Fibroblast of skin of back (primary cell): ENCODE results near the gene CDCA4.

ENCODE experiments used
- DNase-seq: peaks from one replicate; pipeline ENCODE4 v3.0.0-alpha.2; 2013

Gene CDCA4

DNA sequence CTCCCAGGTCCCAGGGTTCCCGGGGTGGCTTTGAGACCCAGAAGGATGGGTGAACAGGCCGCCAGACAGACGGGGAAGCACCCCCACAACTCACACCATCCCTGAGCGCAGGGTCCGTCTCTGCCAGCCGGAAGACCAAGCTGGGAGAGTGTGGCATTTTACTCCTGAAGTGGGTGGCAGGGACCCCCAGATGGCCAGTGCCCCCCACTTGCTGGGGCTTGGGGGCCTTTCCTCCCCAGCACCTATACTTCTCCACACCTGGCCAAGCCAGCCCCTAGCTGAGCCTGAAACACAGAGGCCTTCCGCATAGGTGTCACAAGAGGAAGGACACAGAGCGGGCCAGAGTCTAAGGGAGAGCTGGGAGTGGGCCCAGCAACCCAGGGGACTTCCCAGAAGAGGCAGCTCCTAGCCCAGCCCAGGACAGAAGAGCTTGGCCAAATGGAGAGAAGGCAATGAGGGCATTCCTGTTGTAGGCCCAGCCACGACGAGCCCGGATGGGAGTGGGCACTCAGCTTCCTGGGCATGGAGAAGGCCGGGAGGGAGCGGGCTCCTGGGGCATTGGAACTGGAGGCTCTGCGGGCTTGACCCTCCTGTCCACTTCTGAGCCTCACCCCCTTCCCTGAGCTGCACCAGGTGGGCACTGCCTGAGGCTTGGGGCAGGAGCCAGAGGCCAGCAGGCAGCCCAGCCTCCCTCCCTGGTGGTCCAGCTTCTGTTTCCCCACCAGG is 46.1 kb downstream of the CDCA4 start:
- DNase-seq = no peak

DNA sequence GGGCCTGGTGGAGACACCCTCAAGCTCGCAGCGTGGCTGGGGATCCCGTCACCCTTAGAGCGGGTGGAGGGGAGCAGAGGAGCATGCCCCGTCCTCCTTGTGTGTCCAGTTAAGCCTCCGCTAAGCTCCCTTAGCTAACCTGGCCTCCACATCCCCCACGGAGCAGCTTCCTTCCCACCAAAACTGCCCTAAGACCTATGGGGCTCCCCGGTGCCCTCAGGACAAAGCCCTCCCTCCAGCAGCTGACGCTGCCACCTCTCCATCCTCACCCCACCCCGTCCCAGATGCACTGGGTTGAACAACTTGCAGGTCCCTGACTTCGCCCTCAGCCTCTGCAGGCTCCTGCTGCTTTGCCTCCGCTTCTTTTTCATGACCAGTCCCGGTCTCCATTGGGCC is 46.7 kb downstream of the CDCA4 start:
- DNase-seq = no peak

DNA sequence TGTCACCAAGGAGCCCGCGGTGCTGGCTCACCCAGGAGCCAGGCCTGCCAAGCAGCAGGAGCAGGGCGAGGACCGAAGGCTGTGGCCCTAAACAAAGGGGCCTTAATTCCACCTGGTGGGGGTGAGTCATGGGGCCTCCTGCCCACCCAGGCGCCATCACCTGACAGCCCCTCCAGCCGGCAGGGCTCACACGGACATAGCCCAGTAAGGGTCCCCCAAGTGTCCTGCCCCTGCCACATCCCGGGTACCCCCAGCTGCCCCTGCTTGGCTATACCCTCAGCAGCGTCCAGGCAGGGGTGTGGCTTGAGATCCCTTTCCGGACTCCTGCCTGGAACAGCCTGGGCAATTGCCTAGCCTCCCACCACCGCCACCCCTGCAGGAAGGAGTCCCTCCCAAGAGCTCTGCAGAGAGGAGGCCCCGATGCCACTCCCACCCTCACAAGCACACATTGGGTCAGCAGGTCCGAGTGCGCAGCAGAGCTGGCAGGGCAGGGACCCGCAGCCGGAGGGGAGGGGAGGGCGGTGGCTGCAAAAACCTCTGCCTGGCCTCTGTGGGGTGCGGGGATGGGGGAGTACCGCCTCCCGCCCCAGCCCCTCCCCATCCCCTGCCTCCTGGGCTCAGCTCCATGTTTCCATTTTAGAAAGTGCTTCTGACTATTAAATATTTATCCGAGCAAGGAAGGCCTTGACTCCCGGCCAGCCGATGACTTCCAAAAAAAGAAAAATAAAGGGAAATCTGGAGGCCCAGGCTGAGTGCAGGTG is 47.3 kb downstream of the CDCA4 start:
- peak; percentile 89 for DNase-seq

DNA sequence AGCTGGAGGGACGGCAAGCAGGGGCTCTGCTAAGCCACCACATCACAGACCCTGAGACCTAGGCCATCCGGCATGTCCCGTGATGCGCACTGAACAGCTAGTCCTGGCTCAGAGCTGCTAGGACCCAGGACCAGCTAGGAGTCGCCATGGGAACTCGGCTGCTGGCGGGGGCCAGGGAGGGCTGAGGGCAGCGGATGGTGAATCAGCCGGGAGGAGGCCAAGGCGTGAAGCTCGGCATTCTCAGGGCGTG is 47.8 kb downstream of the CDCA4 start:
- DNase-seq = peak; percentile 98

DNA sequence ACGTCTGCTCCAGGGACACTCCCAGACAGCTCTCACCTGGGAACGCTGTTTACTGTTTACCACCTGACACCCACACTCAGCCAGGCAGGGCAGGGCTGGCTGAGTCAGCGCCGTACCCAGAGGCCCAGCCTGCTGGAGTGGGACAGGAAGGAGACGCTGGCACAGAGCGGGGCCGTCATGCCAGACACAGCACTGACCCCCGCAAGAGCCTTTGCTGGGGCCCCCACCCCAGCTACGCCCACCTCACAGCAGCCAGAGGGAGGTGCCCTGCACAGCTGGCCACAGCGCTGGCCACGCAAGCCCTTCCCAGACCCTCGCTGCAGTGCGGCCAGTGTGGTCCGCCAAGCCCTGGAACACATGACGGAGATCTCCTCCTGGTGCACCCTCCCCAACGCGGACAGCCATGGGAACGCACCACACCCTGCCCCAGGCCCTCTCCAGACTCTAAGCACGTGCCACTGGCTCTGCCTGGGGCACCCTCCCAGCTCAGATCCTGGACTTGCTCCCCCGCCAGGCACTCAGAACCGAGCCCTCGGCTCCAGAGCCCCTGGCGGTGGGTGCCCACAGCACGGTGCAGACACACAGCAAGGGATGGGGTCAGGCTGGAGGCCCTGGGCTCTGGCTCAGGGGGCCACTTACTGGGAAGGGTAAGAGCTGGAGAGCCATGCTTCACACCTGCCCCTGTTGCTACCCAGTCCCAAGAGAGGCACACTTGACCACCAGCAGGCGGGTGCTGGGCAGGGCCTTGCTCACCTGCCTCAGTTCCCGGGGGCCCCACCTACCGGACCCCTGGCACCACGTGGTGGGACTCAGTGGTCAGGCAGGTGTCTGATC is 48.4 kb downstream of the CDCA4 start:
- DNase-seq = peak; percentile 61

DNA sequence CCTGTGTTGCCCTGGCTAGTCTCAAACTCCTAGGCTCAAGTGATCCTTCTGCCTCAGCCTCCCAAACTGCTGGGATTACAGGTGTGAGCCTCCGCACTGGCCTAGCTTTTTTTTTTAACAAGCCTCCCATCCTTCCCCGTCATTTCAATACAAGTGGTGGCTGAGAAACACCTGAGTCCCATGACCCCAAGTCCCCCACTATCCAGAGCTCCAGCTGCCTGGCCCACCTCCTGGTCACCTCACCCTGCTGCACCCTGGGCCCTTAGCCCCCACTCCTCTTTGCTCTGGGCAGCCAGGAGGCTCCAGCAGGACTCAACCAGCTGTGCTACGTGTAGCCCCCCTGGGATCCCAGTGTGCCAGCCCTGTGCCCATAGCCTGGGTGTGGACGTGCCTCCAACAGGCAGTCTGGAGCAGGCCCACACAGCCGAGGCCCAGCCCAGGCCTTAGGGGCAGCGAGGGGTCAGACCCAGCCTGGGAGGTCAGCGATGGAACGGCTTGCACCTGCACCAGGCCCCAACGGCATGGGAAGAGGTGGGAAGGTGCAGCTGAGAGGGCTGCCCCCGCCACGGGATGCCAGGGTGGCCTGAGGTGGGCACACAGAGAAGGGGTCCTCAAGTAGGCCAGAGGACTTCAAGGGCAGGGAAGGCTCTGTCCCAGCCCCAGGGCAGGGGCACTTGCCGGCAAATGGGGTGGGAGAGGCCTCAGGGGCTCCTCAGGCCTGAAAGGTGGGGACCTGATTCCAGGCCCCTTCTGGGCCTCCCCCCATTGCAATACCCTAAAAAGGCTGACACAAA is 49.2 kb downstream of the CDCA4 start:
- no peak for DNase-seq

DNA sequence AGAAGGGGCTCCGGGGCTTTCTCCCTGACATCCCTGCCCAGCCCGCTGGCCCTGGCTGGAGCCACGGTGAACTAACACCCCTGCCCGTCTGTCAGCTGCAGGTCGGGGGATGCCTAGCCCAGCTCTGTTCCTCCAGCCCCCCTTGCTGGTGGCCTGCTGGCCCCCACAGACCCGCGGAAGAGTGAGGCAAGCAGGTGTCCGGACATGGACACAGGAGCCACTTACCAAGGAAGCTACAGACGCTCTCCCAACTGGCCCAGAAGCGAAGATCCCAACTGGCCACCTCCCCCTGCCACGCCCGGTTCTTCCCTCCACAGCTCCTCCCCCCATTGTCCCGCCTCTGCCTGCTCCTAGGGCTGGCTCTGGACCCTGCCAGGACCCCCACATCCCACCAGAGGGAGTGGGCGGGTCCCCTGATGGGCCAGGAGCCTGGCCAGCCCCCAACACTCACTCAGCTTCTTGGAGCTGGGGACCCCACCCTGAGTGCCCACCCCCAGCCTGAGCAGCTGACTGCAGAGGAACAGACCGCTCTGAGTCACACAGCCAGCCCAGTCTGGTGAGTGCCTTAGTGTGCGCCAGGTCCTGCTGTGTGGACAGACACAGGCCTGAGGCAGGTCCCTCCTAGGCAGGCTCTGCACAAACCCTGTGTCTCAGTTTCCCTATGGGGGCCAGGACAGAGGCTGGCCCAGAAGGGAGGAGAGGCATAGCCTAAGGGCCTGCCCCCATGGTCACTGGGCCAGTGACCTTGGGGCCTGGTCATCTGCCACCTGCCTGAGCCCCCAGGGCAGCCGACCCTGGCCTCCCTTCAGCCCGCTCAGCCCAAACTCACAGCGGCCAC is 50.4 kb downstream of the CDCA4 start:
- DNase-seq = peak; percentile 94

DNA sequence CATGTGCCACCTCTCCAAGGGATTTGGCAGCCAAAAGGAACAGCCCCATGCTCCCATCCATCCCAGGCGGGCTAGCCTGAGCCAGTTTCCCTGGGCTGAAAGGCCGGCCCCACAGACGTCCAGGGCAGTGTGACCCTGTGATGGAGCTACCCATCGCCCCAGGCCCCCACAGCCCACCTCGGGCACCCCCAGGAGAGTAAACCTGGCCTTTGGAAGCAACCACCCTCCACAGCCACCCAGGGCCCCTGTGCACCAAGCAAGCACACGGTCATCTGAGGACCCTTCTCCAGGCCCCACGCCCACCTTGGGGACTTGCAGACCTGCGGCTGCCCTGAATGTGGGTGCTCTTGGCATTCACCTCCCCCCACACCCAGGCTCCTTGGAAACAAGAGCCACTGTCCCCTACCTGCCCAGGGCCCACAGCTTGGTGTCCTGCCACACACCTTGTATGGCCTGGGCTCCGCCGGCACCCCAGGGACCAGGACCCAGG is 51.1 kb downstream of the CDCA4 start:
- no peak for DNase-seq

DNA sequence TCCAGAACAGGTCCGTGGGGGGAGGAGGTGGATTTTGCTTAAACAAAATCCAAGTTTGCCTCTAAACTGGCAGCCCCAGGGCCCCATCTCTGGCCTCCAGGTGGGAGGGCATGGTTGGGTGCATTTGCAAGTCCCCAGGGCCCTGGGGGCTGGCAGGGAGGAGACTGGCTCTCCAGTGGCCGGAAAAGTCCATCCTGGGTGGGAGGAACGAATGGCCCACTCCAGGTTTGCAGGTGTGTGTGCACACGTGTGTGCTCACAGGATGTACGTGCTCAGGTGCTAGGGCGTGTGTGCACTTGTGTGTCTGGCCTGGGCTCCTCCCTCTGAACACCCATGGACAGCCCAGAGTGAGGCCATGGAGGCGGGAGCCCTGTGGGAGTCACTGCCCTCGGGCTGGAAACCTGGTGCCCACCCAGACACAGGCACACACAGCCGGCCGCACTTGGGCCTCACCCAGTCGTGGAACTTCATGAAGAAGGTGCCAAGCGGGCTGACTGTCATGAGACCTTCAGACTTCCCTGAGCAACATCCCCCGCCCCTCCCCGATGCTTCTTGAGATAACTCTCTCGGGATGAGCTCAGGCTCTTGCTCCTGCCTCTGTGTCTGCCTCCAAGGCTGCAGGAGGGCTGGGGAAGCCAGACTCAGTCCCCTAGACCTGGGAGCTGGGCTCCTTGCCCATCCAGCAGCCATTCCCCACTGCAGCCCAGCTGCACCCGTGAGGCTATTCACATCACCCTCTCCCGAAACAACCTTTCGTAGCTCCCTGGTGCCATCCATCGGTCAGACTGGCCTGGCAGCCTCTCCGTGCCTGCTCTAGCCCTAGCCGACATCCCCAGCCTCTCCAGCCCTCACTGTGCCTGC is 52.1 kb downstream of the CDCA4 start:
- peak; percentile 44 for DNase-seq

DNA sequence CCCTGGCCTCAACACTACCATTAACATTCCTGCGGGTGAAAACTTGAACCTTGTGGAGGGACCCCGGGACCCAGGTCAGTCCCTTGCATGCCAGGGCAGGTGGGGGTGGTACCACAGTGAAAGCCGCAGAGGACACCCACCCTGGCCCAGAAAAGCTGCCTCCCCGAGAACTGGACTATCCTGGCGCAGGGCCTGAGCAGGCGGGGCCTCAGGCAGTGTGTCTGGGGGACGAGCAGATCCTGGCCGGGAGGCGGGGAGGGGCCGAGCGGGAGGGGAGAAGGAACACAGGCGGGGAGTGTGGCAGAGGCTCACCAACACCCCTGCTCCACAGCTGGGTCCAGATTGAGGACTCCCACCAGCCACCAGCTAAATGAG is 52.7 kb downstream of the CDCA4 start:
- DNase-seq = peak; percentile 73

DNA sequence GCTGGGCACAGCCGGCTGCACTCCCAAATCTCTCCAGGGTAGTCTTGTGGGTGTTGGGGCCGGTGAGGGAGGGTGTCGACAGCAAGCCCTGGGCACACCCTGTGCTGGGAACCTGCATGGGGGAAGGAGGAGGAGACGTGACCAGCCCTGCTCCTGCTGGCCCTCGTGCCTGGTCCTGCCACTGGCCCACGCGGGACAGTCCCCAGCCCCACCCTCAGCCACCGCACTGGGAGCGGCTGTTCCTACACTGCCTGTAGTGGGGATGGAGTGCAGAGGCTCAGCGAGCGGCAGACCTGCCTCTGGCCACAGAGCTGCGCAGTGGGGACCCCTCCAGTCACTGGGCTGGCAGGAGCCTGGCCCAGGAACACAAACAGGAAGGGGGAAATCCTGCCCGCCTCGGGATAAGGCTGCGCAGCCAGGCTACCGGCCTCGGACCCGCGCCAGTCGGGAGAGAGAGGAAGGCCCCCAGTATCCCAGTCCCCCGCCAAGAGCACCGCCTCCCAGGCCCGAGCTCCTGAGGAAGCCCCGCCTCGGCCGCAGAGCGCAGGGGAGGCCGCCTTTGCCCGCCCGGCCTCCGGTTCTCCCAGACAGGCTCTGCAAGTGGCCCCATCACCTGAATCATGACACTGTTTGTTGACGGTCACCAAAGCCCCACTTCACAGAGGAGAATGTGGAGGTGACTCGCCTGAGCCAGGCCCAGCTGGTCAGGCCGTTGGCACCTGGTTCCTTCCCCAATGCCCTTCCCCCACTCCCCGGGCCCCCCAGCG is 53.3 kb downstream of the CDCA4 start:
- peak; percentile 52 for DNase-seq

DNA sequence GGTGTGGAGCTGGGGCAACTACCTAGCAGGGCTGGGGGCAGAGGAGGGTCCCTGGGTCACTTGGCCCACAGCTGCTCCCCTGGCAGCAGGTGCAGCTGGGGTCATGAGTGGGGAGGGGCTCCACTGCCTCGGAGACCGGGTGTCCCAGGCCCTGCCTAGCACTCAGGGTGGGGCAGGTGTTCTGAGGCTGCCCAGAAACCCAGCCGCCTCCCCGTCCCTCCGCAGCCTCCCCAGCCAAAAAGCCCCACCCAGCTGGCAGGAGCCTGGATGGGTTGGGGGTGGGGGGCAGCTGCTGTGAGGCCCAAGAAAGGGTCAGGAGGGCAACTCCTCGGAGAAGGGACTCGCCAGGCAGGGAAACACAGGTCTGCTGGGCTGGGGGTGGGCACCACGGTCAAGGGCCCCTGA is 53.9 kb downstream of the CDCA4 start:
- no peak for DNase-seq

DNA sequence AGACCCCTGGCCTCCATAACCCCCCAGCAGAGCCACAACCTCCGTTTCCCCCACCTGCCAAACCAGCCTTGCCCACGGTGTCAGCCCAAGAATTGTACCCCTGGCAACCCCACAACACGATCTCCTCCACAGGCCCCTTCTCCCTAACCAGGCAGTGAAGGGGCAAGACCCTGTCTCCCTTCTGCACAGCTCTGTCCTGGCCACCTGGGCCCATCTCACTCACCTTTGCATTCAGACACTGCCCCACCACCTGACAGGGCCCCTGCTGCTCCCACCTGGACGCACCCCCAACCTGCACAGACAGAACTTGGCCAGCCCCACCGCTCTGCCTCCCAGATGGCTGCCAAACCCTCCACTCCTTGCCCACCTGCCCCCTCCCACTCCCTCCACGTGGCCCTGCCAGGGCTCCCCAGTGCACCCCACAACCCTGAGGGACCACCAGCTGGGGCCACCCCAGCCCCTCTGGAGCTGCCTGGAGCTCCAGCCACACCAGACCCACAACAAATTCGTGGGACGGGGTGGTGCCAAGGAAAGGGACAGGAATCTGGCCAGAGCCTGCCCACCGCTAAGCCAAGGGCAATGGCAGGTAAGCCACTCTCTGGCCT is 54.5 kb downstream of the CDCA4 start:
- DNase-seq = no peak

DNA sequence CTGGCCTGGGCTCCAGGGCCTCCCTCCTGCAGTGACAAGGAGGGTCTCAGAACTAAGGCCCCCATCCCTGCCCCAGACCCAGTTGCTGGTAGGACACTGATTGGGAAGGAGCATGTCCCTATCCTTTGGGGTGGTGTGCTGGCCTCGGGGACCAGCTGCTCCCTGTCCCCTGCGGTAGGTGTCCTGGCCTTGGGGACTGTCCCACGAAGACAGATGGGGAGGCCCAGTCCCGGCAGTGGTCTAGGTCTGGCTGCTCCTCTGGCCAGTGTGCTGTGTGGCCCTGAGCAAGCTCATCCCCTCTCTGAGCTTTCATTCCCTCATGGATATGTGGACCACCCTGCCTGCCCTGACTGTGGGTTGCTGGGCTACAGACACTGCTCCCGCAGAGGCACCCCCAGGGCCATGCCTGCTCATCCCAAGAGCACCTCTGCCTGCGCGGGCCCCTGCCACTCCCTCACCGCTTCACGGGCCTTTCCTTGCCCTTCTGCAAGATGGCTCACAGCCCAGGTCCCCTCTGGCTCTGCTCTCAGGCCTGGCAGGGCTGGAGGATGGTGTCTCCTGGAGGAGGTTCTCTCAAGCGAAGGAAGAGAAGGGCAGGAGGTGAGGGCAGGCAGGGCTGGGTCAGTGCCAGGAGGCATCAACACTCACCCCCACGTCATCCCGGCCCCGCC is 55.2 kb downstream of the CDCA4 start:
- DNase-seq = no peak

DNA sequence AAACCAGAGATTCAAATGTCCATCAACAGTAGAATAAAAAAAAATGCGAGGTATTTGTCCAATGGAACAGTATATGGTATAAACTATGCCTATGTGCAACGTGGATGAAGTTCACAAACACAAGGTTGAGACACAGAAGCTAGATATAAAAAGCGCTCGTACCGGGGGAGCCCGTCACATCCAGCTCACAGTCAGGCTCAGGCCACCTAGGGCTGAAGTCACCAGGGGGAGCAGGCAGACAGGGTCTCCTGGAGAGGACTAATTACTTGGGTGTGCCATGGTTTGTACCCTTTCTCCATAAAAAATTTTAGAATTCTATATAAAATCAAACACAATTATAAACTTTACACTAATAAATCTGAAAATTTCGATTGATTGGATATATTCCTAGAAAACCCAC is 56.3 kb downstream of the CDCA4 start:
- no peak for DNase-seq
